SK-N-SH (cell line): Measurements from ENCODE around the gene MEIS1. TPM values are rescaled to one million over a fixed set of nuclear protein-coding genes. Genes with fewer than 3 reads are reported as not detected.

Experiments
- CTCF ChIA-PET: fragments of 300-600, 350-600 bp; formaldehyde crosslinking; extraction: SDS; loops from one replicate; lab custom pipeline; 2021; lab: Yijun Ruan, JAX
- POLR2A ChIA-PET: fragments of 350-600 bp; sonication (Branson Sonifier 250); formaldehyde crosslinking; extraction: SDS; loops from one replicate; lab custom pipeline; 2020; ENCODE audit warnings: antibody characterized with exemption, inconsistent platforms; lab: Yijun Ruan, JAX
- DNase-seq: peaks from one replicate; pipeline ENCODE4 v3.0.0; 2012
- H2AFZ ChIP-seq: fragments of 200-600 bp; sonication (generic); 2 replicates; pipeline ENCODE4 v1.8.1; 2016; ENCODE audit warnings: antibody characterized with exemption, mild to moderate bottlenecking, low read depth
- H3F3A ChIP-seq: fragments of 200-600 bp; sonication (generic); replicated peaks from 2 replicates; pipeline ENCODE3; 2016; ENCODE audit warnings: antibody characterized with exemption, mild to moderate bottlenecking; ENCODE audit not compliant: insufficient read depth
- H3K27ac ChIP-seq, 2 experiments: fragments of 200-500 bp in 1 of 2; fragments of 200-600 bp in 1 of 2; sonication (Bioruptor generic) in 1 of 2; sonication (generic), shearing (Covaris generic) in 1 of 2; 2 replicates each; pipeline versions ENCODE4 v1.5.1 to v1.6.1; 2014 to 2016; ENCODE audit warnings: low read depth in 2 of 2, inconsistent platforms in 1 of 2, low read length in 1 of 2, mild to moderate bottlenecking in 1 of 2, mixed read lengths in 1 of 2
- H3K27me3 ChIP-seq: fragments of 200-600 bp; sonication (generic), shearing (Covaris generic); 2 replicates; pipeline ENCODE4 v1.6.1; 2016; ENCODE audit warnings: mixed run types; ENCODE audit not compliant: insufficient read depth
- H3K36me3 ChIP-seq, 2 experiments: fragments of 200-500 bp in 1 of 2; fragments of 200-600 bp in 1 of 2; sonication (Bioruptor generic) in 1 of 2; sonication (generic) in 1 of 2; replicated peaks in 1 of 2; 2 replicates each; pipeline versions ENCODE3 to v1.5.1; 2014 to 2016; ENCODE audit warnings: low read length in 1 of 2, mild to moderate bottlenecking in 1 of 2; ENCODE audit not compliant: insufficient read depth in 2 of 2, control insufficient read depth in 1 of 2
- H3K4me1 ChIP-seq, 2 experiments: fragments of 200-500 bp in 1 of 2; fragments of 200-600 bp in 1 of 2; sonication (Bioruptor generic) in 1 of 2; sonication (generic), shearing (Covaris generic) in 1 of 2; 2 replicates each; pipeline versions ENCODE4 v1.5.1 to v1.6.1; 2014 to 2016; ENCODE audit warnings: low read depth in 1 of 2, low read length in 1 of 2, mixed run types in 1 of 2; ENCODE audit not compliant: insufficient read depth in 2 of 2, control insufficient read depth in 1 of 2
- H3K4me2 ChIP-seq: fragments of 200-600 bp; sonication (generic), shearing (Covaris generic); 2 replicates; pipeline ENCODE4 v1.6.1; 2017; ENCODE audit warnings: mixed run types
- H3K4me3 ChIP-seq, 2 experiments: fragments of 200-500 bp in 1 of 2; fragments of 200-600 bp in 1 of 2; sonication (Bioruptor generic) in 1 of 2; sonication (generic), shearing (Covaris generic) in 1 of 2; 2 replicates each; pipeline versions ENCODE4 v1.5.1 to v1.8.1; 2014 to 2016; ENCODE audit warnings: low read depth in 2 of 2, inconsistent platforms in 1 of 2, low read length in 1 of 2, mild to moderate bottlenecking in 1 of 2, mixed read lengths in 1 of 2, moderate library complexity in 1 of 2
- H3K79me2 ChIP-seq: fragments of 200-600 bp; sonication (generic); 2 replicates; pipeline ENCODE4 v1.8.1; 2017; ENCODE audit warnings: mild to moderate bottlenecking; ENCODE audit not compliant: insufficient read depth
- H3K9ac ChIP-seq: fragments of 200-600 bp; sonication (generic); 2 replicates; pipeline ENCODE4 v1.6.1; 2017; ENCODE audit warnings: mixed run types
- H3K9me2 ChIP-seq: fragments of 200-600 bp; sonication (generic); 2 replicates; pipeline ENCODE4 v1.6.1; 2017; ENCODE audit warnings: mixed run types
- H3K9me3 ChIP-seq: fragments of 200-600 bp; sonication (generic); 2 replicates; pipeline ENCODE4 v1.6.1; 2017; ENCODE audit warnings: mixed run types, mild to moderate bottlenecking, moderate library complexity
- H4K20me1 ChIP-seq: fragments of 200-600 bp; sonication (generic); 2 replicates; pipeline ENCODE4 v1.6.1; 2017; ENCODE audit warnings: mild to moderate bottlenecking, mixed run types; ENCODE audit not compliant: insufficient read depth
- CHD2 ChIP-seq: fragments of 150-350 bp; IDR thresholded peaks from 2 replicates; pipeline ENCODE4 v1.6.1; 2018; ENCODE audit warnings: low read length; ENCODE audit not compliant: partially characterized antibody
- FOSL2 ChIP-seq: IDR thresholded peaks from 2 replicates; pipeline ENCODE4 v1.4.0; 2012; ENCODE audit warnings: low read depth, mild to moderate bottlenecking, moderate library complexity, borderline replicate concordance
- FOXJ3 ChIP-seq: sonication (generic); formaldehyde crosslinking; IDR thresholded peaks from 2 replicates; pipeline ENCODE4 v1.5.1; 2020; ENCODE audit warnings: mild to moderate bottlenecking, missing genetic modification reagents
- GABPA ChIP-seq: IDR thresholded peaks from 2 replicates; pipeline ENCODE4 v1.4.0; 2012; ENCODE audit warnings: low read depth, mild to moderate bottlenecking
- GATA2 ChIP-seq: sonication (generic); formaldehyde crosslinking; IDR thresholded peaks from 2 replicates; pipeline ENCODE4 v1.5.0; 2020; ENCODE audit warnings: mild to moderate bottlenecking, missing genetic modification reagents
- NRF1 ChIP-seq: IDR thresholded peaks from 2 replicates; pipeline ENCODE4 v1.6.1; 2012; ENCODE audit warnings: low read depth, mild to moderate bottlenecking, low read length
- PBX3 ChIP-seq: IDR thresholded peaks from 2 replicates; pipeline ENCODE4; 2012
- RXRA ChIP-seq: IDR thresholded peaks from 2 replicates; pipeline ENCODE4 v1.4.0; 2012; ENCODE audit warnings: low read depth, mild to moderate bottlenecking, borderline replicate concordance
- TCF12 ChIP-seq: IDR thresholded peaks from 2 replicates; pipeline ENCODE4 v1.4.0; 2012
- TEAD4 ChIP-seq: IDR thresholded peaks from 2 replicates; pipeline ENCODE4 v1.4.0; 2012; ENCODE audit warnings: mild to moderate bottlenecking, borderline replicate concordance; ENCODE audit not compliant: insufficient read depth
- USF1 ChIP-seq: IDR thresholded peaks from 2 replicates; pipeline ENCODE4 v1.4.0; 2012; ENCODE audit warnings: low read depth, borderline replicate concordance
- USF2 ChIP-seq: fragments of 150-350 bp; IDR thresholded peaks from 2 replicates; pipeline ENCODE4 v1.6.1; 2017; ENCODE audit warnings: antibody characterized with exemption, low read length, low read depth, borderline replicate concordance
- YY1 ChIP-seq: IDR thresholded peaks from 2 replicates; pipeline ENCODE4 v1.4.0; 2012; ENCODE audit warnings: low read depth, mild to moderate bottlenecking
- WGBS: methylation state at CpG from one replicate; pipeline ENCODE4 v1.1.6; 2017; ENCODE audit warnings: low lambda C conversion rate; 5-methylcytosine and 5-hydroxymethylcytosine counted together
- polyA plus RNA-seq, 3 experiments: library from polyadenylated mRNA; depleted of rRNA; stranded (reverse); fragments of >200 nt; gene quantifications; 2 replicates each; pipeline ENCODE4 v1.2.3, GENCODE V29; 2012
- TF ChIP-seq, protein P1 (sequence below): fragments of 200-600 bp; sonication (generic); IDR thresholded peaks from 2 replicates; pipeline ENCODE4 v1.6.1; 2017; ENCODE audit warnings: antibody characterized with exemption, mild to moderate bottlenecking, moderate library complexity
- TF ChIP-seq, protein P2 (sequence below): IDR thresholded peaks from 2 replicates; pipeline ENCODE4 v1.4.0; 2012; ENCODE audit warnings: low read depth, borderline replicate concordance
- TF ChIP-seq, protein P3 (sequence below): IDR thresholded peaks from 2 replicates; pipeline ENCODE4 v1.4.0; 2012; ENCODE audit warnings: low read depth

MEIS1 gene
- polyA plus RNA-seq, 1 of the 3 experiments (the other 2 are of a cell fraction): 16.9 TPM

DNA sequence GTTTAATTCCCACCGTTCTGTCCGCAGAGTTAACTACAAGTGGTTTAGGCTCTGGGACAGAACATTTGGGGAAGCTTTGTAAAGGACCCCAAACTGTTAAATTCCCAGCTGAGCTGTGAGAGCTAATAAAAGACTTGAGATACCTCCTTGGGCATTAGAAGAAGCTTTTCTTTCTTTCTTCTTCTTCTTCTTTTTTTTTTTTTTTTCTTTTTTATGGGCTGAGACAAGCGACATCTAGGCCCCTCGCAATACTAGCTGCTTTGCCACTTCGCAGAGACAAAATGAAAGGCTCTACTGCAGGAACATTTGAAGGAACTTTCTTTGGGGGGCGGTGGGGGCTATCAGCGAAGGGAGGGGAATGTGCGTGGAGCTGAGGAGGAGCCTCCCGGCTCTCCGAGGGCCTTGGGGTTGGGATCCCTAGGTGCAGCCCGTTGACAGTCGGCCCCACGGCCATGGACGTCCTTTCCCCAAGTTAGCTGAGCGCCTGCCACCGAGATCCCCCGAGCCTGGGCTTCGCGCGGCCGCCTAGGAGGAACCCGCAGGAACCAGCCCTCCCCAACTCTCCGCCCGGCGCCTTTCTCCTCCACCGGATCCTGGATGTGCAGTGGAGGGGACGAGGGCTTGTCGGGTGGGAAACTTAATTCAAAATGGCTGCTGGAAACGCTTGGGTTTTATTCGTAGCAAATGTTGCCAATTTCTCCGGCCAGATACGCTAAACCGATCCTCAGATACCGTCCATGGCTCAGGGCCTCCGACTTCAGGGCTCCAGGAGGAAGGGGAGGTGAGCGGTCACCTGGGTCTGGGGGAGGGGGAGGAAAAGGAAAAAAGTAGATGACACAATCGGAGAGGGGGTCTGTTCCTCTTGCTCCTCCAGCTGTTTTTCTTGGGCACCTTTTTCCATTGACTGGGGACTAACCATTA is 4.2 kb downstream of the MEIS1 start:
- 28% methylated on average over 22 of the region's 37 CpGs for WGBS
- TF ChIP-seq NRF1 (no peak), YY1 (peak; percentile 61), TCF12 (no peak), GATA2 (no peak)
- H2AFZ ChIP-seq: peak overlapping the region; percentile 90
- peak; percentile 43 for DNase-seq
- peak overlapping the region; percentile 94 for H3K4me2 ChIP-seq
- H3K27ac ChIP-seq: peak overlapping the region in 1 of 2 experiments; percentile 76; a peak in 2 of 4 replicates
- peak overlapping the region; percentile 90 for H3K9ac ChIP-seq
- H3F3A ChIP-seq: peaks cover 15% of the 10 kb centered on the region
- CTCF ChIA-PET: interaction anchor here (0.6 to 4.1 kb wide), 5 partner anchors 10 to 714 kb away, joined by 3 to 25 read pairs (median 5); no protein-coding TSS in a partner anchor
- no peaks in the 10 kb centered on the region for H3K9me3 ChIP-seq
- peaks cover 36 to 55% of the 10 kb centered on the region in 2 experiments for H3K36me3 ChIP-seq
- H4K20me1 ChIP-seq: no peaks in the 10 kb centered on the region
- H3K79me2 ChIP-seq: peaks cover 73% of the 10 kb centered on the region
- POLR2A ChIA-PET: interaction anchor here (1.3 kb wide), 1 partner anchor 9 kb away, joined by 7 read pairs; no protein-coding TSS in a partner anchor
- H3K27me3 ChIP-seq: no peaks in the 10 kb centered on the region
- peak overlapping the region; percentile 85 to 90 for H3K4me3 ChIP-seq
- H3K4me1 ChIP-seq: peaks cover 7 to 21% of the 10 kb centered on the region in 2 experiments; a peak in 2 of 4 replicates
- no peaks in the 10 kb centered on the region for H3K9me2 ChIP-seq

DNA sequence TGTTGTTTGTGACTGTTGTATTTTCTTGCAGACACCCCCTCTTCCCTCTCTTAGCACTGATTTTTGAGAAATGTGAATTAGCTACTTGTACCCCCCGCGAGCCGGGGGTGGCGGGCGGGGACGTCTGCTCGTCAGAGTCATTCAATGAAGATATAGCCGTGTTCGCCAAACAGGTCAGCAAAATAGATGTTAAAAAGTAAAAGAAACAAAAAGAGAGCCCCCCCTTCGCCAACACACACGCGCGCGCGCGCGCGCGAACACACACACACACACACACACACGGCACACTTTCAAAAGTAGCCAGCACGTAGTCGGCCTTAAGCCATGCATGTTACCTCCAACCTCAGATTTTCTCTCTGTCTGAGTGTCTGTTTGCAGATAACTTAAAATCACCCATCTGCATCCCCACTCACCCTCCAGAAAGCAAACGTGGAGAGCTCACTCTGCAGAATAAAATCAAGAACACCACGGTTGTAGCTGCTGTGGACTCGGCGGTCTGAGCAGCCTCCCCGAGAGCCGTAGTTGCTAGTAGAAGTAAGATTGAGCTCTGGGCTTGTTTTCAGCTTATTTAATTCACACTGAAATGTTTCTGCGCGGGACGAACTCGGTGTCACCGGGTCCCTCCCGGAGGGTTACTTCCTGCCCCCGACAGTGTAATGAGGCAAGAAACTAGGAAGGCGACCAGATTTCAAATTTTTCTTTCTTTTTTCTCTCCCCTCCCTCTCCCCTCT is 5.1 kb downstream of the MEIS1 start:
- H3K4me3 ChIP-seq: peak overlapping the region; percentile 85 to 90
- POLR2A ChIA-PET: interaction anchor here (1.3 kb wide), 1 partner anchor 8 kb away, joined by 7 read pairs; no protein-coding TSS in a partner anchor
- TF ChIP-seq, protein P1, sequence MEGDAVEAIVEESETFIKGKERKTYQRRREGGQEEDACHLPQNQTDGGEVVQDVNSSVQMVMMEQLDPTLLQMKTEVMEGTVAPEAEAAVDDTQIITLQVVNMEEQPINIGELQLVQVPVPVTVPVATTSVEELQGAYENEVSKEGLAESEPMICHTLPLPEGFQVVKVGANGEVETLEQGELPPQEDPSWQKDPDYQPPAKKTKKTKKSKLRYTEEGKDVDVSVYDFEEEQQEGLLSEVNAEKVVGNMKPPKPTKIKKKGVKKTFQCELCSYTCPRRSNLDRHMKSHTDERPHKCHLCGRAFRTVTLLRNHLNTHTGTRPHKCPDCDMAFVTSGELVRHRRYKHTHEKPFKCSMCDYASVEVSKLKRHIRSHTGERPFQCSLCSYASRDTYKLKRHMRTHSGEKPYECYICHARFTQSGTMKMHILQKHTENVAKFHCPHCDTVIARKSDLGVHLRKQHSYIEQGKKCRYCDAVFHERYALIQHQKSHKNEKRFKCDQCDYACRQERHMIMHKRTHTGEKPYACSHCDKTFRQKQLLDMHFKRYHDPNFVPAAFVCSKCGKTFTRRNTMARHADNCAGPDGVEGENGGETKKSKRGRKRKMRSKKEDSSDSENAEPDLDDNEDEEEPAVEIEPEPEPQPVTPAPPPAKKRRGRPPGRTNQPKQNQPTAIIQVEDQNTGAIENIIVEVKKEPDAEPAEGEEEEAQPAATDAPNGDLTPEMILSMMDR: no peak
- no peak for TF ChIP-seq RXRA
- no peak for TF ChIP-seq YY1
- TF ChIP-seq TEAD4: no peak
- TF ChIP-seq NRF1: no peak
- TF ChIP-seq, protein P2, sequence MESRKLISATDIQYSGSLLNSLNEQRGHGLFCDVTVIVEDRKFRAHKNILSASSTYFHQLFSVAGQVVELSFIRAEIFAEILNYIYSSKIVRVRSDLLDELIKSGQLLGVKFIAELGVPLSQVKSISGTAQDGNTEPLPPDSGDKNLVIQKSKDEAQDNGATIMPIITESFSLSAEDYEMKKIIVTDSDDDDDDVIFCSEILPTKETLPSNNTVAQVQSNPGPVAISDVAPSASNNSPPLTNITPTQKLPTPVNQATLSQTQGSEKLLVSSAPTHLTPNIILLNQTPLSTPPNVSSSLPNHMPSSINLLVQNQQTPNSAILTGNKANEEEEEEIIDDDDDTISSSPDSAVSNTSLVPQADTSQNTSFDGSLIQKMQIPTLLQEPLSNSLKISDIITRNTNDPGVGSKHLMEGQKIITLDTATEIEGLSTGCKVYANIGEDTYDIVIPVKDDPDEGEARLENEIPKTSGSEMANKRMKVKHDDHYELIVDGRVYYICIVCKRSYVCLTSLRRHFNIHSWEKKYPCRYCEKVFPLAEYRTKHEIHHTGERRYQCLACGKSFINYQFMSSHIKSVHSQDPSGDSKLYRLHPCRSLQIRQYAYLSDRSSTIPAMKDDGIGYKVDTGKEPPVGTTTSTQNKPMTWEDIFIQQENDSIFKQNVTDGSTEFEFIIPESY: no peak
- no peak for TF ChIP-seq PBX3
- no peak for TF ChIP-seq USF1
- TF ChIP-seq FOXJ3 (CRISPR knock-in tag): no peak
- no peak for TF ChIP-seq CHD2
- no peak for TF ChIP-seq USF2
- TF ChIP-seq FOSL2: no peak
- TF ChIP-seq, protein P3, sequence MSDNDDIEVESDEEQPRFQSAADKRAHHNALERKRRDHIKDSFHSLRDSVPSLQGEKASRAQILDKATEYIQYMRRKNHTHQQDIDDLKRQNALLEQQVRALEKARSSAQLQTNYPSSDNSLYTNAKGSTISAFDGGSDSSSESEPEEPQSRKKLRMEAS: no peak
- no peak for TF ChIP-seq GABPA

More for the DNA sequence above, 5.1 kb downstream of the MEIS1 start:
- peaks cover 81% of the 10 kb centered on the region for H3K79me2 ChIP-seq
- peak overlapping the region in 1 of 2 experiments; percentile 76; a peak in 1 of 4 replicates for H3K27ac ChIP-seq
- H3K9me3 ChIP-seq: no peaks in the 10 kb centered on the region
- H3K27me3 ChIP-seq: no peaks in the 10 kb centered on the region
- H3K9me2 ChIP-seq: no peaks in the 10 kb centered on the region
- no peak for DNase-seq
- peak overlapping the region; percentile 90 for H3K9ac ChIP-seq
- 56% methylated on average over 36 of the region's 36 CpGs for WGBS
- H3K4me1 ChIP-seq: peaks cover 7 to 21% of the 10 kb centered on the region in 2 experiments; a peak in 2 of 4 replicates
- peaks cover 9% of the 10 kb centered on the region for H3F3A ChIP-seq
- no peaks in the 10 kb centered on the region for H4K20me1 ChIP-seq
- CTCF ChIA-PET: interaction anchor here (1.2 to 4.1 kb wide), 2 partner anchors 11 to 135 kb away, joined by 4 to 25 read pairs; no protein-coding TSS in a partner anchor
- peak overlapping the region; percentile 90 for H2AFZ ChIP-seq
- peak overlapping the region; percentile 94 for H3K4me2 ChIP-seq
- H3K36me3 ChIP-seq: peaks cover 42 to 63% of the 10 kb centered on the region in 2 experiments
